M059J (cell line): ENCODE data around the gene APC. TPM values are rescaled to one million over a fixed set of nuclear protein-coding genes. Genes with fewer than 3 reads are reported as not detected.
A peak's percentile ranks its signal among the peaks of the same experiment; 100 is the strongest.
"Not testable (repeated sequence)": the region's sequence is repeated elsewhere in the genome, so short reads cannot be mapped to it uniquely, and the experiment has no call there.

Source experiments
- DNase-seq: peaks from one replicate; pipeline ENCODE4 v3.0.0-alpha.2; 2012; ENCODE audit warnings: low read depth
- total RNA-seq: library from RNA; depleted of rRNA; stranded (reverse); fragments of >200 nt; shearing (Covaris generic); gene quantifications from 2 replicates; pipeline ENCODE4 v1.2.3, GENCODE V29; 2014

The APC gene
- total RNA-seq, 1 experiment from 2014 or later: 18.7 TPM

DNA sequence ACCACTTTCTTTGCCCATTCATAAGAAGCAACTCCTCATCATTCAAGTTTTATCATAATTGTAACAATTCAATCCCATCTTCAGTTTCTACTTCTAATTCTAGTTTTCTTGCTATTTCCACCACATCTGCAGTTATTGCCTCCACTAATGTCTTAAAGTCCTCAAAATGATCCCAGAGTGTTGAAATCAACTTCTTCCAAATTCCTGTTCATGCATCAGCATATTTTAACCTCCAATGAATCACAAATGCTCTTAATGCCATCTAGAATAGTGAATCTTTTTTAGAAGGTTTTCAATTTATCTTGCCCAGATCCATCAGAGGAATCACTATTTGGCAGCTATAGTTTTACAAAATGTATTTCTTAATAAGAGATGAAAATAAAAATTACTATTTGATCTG lies 120.2 kb downstream of the APC start:
- DNase-seq: no peak

DNA sequence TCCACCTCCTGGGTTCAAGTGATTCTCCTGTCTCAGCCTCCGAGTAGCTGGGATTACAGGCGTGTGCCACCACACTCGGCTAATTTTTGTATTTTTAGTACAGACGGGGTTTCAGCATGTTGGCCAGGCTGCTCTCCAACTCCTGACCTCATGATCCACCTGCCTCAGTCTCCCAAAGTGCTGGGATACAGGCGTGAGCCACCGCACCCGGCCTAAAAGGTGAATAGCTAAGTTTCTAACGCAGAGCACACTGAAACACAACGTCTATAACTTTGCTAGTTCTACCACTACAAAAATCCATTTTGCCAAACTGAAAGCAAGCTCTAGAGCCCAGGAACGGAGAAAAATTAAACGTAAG lies 122.9 kb downstream of the APC start:
- DNase-seq: not testable (repeated sequence)

DNA sequence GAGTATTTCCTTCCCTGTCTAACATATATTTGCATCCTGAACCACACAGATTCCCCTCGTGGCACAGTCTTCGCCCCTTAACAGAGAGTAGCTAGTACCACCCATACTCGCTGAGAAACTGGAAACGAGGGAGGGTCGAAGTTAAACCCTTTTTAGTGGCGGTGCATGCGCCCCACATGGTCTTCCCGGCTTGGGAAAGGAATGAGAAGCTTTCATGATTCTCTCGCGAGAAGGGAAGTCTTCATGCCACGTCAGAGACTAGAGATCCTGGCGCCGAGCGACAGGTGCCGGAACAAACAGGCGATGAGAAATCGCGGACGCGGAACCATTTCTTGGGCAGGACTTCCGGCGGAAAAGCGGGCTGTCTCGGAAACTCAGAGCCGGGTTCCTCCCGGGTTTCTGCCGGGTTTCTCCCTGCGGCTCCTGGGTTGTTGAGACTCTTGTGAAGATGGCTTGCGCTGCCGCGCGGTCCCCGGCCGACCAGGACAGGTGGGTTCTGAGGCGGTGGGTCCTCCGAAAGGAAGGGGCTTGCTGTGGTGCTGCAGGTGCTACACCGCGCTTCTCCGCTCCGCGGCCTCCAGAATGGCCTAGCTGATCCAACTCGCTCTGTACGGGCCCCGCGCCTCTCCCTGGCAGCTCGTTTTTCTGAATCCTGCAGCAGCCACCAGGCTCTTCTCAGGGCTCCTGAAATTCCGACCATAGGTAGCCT lies 123.4 kb downstream of the APC start, which contains the start of gene SRP19:
SRP19 (plus strand) TSS at position 359 of the 709 bp plus-strand sequence; CDS start at position 449, 90 bp downstream.
- DNase-seq: peak; percentile 97

DNA sequence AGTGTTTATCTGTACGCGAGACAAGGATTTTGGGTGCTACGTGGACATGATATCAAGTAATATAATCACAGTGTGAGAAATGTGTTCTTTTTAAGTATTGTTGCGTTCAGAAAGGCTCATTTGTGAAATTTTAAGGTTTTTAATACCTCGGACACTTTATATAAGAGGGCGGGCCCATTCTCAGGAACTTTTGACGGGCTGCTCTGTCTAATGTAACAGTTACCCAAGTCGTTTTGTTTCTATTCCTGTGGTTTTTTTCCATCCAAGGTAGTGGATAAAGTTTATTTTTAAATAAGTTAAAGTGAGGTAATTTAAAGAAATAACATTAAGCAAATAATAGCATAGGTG lies 123.9 kb downstream of the APC start:
- DNase-seq: no peak

DNA sequence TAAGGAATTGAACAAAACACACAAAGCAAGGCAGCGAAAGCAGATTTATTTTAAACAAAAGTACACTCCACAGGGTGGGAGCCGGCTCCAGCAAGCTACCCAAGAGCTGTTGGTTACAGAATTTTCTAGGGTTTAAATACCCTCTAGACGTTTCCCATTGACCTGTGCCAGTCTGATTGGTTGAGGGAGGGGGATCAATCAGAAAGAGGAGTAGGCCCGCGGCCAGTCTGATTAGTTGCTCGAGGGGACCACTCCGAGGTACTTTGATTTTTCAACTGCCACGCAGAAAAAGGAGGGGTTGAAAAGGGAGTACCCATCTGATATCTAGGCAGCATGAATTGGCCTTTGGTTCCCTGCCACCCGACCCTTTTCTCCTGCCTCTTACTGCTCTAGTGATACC lies 124.4 kb downstream of the APC start:
- DNase-seq: no peak

DNA sequence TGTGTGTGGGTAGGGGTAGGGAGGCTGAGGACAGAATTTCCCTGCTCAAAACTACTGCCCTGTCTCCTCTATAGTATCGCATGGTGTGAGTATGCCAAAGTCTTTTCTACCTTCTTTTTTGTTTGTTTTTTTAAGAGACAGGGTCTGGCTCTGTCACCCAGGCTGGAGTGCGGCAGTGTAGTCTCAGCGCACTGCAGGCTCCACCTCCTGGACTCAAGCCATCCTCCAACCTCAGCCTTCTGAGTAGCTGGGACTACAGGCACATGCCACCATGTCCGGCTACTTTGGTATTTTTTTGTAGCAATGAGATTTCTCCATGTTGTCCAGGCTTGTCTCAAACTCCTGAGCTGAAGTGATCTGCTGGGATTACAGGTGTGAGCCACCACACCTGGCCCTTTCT lies 125.9 kb downstream of the APC start:
- DNase-seq: no peak

DNA sequence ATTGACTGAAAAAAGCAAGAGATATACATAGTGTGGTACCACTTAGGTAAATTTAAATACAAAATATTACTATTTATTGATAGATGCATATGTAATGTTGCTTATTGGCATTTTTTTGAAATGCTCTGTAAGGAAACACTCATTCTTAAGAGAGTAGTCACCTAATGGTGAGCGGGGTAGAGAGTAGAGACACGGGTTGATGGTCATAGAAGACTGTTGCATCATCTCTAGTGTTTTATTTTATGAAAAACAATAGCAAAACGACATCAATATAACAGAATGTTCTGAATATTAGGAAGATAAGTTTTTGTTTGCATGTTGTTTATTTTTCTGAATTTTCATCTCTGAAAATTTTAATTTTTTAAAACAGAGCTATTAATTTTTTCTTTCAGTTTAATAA lies 127.4 kb downstream of the APC start:
- DNase-seq: no peak

DNA sequence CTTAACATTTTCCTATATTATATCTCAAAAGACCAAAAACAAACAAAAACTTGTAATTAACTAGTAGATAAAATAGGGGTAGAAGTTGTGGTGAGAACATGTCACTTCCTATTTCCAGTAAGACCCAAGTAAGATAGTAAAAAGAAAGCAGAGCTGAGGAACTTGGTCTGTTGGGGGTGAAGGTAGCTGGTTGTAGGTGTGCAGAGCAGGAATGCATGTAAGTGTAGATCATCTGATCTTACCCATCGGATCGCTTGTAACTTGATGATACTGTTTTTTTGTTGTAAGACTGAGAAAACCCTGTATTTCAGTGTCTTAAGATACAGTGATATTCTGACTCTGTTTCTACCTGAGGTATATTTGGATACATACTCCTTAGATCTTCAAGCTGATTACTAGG lies 129.1 kb downstream of the APC start:
- DNase-seq: no peak

DNA sequence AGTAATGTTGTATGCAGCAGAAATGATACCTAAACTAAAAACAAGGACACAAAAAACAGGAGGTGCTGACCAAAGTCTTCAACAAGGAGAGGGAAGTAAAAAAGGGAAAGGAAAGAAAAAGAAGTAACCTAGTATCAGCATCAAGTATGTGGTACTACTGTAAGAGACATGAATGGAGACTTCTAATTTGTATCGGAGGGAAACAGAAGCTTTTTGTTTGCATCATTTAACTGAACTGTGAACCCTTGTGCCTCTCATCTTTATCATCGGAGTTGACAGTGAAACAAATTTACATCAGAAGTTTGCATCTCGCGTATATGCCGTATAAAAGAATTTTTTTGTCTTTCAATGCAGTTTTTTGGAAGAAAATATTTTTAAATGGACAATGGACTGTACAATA lies 129.7 kb downstream of the APC start:
- no peak for DNase-seq

DNA sequence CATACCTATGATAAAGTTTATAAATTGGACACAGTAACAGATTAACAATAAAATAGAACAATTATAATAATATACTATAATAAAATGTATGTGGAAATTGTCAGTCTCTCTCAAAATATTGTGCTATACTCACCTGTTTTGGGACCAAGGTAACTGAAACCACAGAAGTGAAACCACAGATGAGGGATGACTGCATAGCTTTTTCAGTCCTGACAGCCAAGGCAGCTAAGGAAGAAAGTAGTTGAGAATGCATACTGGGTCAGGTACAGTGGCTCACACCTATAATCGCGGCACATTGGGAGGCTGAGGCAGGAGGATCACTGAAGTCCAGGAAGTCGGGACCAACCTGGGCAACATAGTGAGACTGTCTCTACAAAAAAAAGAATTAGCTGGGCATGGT lies 132.3 kb downstream of the APC start:
- no peak for DNase-seq

DNA sequence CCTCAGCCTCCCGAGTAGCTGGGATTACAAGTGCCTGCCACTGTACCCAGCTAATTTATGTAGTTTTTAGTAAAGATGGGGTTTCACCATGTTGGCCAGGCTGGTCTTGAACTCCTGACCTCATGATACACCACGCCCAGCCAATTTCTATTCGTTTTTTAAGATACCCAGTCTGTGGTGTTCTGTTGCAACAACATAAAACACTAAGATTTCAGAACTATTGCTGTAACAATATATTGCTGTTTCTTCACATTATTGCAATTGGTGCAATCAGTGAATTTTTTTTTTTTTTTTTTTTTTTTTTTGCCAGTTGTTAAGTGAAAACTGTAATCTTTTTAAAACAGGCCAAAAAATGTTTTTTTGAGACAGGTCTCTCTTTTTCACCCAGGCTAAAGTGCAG lies 133.3 kb downstream of the APC start:
- no peak for DNase-seq

DNA sequence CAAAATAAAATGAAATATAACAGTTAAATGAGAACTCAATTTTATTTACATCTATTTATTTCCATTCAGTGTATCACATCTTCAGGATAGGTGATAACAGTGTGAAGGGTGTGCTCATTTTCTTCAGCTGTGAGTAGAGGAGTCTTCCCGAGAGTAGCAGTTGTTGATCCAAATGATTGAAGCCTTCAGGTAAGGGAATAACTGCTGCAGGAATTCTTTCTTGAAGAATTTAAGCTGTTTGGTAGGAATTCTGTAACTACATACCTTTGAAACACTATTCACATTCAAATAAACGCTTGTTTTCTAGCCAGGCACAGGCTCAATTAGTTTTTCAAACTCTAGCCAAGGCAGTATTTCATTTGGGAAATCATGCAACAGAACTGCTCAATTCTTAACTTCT lies 138.7 kb downstream of the APC start:
- DNase-seq: no peak

DNA sequence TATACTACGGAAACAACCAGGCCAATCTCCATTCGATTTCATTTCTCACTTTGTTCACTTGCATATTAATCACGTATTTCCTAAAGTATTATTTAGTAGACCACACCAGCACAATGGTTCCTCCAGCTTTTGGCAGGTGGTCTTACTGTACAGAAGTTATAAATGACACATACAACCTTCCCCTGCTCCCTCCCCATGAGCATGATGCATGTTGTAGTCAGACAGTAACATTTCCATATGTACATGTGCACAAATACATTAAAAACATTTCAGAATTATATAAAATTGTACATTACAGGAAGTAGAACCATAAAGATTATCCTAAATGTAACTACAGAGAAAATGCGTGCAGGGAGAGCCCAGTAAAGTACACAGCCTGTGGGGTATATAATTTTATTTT lies 140.4 kb downstream of the APC start:
- no peak for DNase-seq

DNA sequence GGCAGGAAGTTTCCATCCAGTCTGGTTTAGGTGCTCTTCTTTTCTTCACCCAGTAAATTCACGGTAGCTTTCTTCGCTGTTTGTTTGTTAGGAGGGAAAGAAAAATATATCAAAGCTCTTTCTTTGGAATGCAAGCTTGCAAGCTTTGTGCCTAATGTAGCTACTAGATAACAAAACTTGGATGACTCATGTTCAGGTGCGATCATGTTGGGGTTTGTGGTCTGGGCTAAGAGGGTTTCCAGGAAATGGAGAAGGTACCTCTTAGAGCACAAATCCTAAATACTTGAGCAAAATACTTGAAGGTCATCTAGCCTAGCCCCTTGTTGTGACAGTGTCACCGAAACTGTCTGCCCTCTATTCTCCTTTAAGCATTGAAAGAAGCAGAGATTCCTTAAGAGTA lies 141.1 kb downstream of the APC start:
- DNase-seq: peak; percentile 61

DNA sequence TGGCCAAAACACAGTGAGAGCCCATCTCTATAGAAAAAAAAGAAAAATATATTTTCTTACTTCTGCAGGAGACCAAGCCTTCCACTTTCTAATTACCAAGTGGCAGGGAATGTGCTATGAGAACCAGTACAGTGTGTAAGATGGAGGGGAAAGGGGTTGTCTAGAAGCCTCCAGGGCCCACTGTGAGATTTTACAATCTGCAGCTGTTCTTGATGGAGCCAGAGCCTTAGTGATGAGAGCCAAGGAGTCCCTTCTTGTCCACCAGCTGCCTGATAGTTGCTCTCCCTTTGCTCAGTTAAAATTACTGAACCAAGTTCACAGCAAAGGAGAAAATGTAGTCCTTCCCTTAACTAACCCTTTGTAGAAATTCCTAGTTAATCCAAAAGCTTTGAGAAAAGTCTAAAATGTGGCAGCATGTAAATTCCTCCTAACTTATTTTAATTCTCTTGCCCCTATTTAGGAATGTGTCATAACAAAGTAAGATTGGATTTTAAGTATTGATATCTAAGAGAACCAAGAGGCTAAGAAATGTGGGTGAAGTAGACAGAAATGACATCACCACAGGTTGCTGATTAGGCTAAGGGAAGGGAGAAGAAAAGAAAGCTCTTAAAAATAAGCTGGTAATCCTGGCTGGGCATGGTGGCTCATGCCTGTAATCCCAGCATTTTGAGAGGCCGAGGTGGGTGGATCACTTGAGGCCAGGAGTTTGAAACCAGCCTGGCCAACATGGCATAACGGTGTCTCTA lies 142.7 kb downstream of the APC start:
- no peak for DNase-seq

DNA sequence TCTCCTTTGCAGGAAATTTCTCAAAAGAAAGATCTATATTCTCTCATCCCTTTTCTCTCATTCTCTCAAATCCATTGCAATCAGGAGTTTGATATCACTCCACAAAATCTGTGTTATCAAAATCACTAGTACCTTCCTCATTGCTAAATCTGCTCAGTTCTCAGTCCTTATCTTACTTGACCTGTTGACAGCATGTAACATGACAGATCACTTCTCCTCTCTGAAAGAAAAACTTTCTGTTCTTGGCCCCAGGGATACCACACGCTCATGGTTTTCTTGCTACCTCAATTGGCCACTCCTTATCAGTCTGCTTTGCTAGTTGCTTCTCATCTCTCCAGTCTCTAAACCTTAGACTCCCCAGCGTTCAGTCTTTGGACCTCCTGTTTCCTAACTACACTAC lies 145.5 kb downstream of the APC start:
- DNase-seq: no peak

DNA sequence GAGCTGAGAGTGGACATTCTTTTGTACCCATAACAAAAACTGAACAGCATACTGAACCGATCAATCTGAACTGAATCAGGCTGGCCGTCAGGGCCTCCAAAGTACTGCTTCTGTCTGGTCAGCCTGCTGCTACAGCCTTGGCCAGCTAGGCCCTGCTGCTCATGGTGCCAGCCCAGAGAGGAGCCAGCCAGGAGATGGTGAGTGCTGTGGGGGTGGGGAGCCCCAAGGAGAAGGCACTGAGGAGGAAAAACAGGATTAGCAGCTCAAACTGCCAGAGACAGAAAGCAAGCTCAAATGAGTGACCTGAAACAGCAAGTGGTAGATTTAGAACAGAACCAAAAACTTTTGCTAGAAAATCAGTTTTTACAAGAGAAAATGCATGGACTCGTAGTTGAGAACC lies 147.3 kb downstream of the APC start:
- DNase-seq: no peak

DNA sequence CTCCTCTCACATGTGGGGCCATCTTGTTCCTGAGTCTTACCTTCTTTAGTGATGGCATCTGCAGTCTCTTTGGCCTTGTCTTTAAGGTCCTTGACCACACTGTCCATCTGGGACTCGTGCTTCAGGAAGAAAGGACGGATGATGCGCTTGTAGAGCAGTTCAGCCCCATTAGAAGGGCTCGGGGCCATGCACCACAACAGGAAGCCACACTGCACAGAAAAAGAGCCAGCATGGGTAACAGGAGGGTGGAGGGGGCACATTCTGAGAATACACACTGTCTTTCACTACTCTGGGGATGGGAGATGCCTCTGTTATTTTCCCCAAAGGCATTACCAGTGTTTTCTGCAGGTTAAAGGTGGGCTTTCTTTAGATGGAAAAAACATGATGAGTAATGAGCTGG lies 149.3 kb downstream of the APC start:
- DNase-seq: no peak

DNA sequence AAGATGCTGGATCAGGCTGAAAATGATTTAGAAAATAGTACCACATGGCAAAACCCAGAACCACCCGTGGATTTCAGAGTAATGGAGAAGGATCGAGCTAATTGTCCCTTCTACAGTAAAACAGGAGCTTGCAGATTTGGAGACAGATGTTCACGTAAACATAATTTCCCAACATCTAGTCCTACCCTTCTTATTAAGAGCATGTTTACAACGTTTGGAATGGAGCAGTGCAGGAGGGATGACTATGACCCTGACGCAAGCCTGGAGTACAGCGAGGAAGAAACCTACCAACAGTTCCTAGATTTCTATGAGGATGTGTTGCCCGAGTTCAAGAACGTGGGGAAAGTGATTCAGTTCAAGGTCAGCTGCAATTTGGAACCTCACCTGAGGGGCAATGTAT lies 154.4 kb downstream of the APC start:
- not testable (repeated sequence) for DNase-seq

DNA sequence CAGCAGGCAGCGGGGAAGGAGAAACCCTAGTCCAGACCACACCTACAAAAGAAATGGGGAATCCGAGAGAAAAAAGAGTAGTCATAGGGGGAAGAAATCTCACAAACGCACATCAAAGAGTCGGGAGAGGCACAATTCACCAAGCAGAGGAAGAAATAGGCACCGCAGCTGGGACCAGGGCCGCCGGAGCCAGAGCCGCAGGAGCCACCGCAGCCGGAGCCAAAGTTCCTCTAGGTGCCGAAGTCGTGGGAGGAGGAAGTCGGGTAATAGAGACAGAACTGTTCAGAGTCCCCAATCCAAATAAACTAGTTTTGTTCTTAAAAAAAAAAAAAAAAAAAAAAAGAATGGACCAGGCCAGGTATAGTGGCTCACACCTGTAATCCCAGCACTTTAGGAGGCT lies 155.1 kb downstream of the APC start:
- DNase-seq: no peak

DNA sequence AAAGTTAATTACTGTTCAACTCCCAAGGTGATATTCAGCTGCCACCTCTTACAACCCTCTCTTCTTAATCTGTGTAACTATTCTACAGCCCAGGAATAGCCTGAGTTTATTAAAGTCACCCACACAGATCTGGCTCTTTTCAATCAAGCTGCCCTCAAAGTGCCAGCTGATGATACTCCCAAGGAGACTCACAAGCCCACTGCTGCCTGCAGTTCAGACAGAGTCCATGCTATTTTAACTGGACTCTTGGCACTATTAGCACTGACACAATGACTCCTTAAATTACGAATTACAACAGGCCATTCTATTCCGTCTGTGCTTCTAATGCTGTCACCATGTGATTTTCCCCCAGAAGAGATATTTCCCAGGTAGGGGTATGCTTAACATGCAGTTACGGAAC lies 158.0 kb downstream of the APC start:
- no peak for DNase-seq
